ENCODE results near the gene STX5. TPM values are rescaled to one million over a fixed set of nuclear protein-coding genes. Genes with fewer than 3 reads are reported as not detected.
A peak's percentile ranks its signal among the peaks of the same experiment; 100 is the strongest.

STX5 gene
- total and polyA plus RNA-seq, 9 of the 15 experiments (the other 6 are each of a cell fraction or from before 2014, with no cell fraction given): 2.8 to 28.6 (median 23.7) TPM

DNA sequence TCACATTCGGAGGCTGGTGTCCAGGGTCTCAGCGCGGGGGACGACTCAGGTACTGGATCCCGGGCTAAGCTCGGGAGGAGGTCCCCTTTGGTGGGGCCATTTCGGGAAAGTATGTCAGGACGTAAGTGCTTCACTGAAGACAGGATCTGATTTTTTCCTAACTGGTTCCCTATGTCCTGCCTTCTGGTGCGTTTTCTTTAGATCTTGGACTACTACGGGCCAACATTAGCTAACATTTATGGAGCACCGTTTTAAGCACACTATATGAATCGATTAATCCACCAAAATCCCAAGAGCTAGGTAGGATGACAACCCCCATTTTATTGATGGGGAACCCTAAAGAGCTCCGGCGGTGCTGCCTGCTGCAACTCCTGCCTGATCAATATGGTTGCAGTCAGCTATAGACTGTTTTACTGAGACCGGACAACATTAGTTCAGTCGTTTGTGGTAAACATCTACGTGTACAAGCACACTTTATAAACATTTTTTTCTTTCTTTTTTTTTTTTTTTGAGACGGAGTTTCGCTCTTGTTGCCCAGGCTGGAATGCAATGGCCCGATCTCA lies 24.6 kb upstream of the STX5 start (continued):
- peak in 1 of 2 experiments; percentile 18 for TF ChIP-seq AFF1 (IDR thresholded peaks at IDR 0.05; ENCODE audit: low read depth in 1 of 2, partially characterized antibody in 2 of 2)
- TF ChIP-seq ELF1 (tag; IDR thresholded peaks at IDR 0.05): no peak
- no peak for TF ChIP-seq TEAD2 (tag; IDR thresholded peaks at IDR 0.05)
- no peak for TF ChIP-seq NFATC3 (IDR thresholded peaks at IDR 0.05)
- TF ChIP-seq MAFK (IDR thresholded peaks at IDR 0.05; ENCODE audit: low read length): no peak
- TF ChIP-seq MAFF (IDR thresholded peaks at IDR 0.05; ENCODE audit: low read length): no peak
- TF ChIP-seq JUN (IDR thresholded peaks at IDR 0.05; ENCODE audit: borderline replicate concordance, low read depth, low read length): no peak
- TF ChIP-seq JUN (CRISPR knock-in tag; IDR thresholded peaks at IDR 0.05; ENCODE audit: borderline replicate concordance): peak; percentile 35; the same call in 1 of the 2 replicates
- TF ChIP-seq TAF7 (tag; IDR thresholded peaks at IDR 0.05): no peak
- no peak for TF ChIP-seq CHAMP1 (IDR thresholded peaks at IDR 0.05)
- no peak for TF ChIP-seq STAT6 (CRISPR knock-in tag; IDR thresholded peaks at IDR 0.05)
- no peak for TF ChIP-seq ZFPM2 (CRISPR knock-in tag; IDR thresholded peaks at IDR 0.05)
- no peak for TF ChIP-seq POLR2G (IDR thresholded peaks at IDR 0.05; ENCODE audit: low read depth, low read length)
- no peak for TF ChIP-seq KDM4B (IDR thresholded peaks at IDR 0.05; ENCODE audit: borderline replicate concordance in 2 of 2, low read depth in 1 of 2)
- TF ChIP-seq, protein P1, sequence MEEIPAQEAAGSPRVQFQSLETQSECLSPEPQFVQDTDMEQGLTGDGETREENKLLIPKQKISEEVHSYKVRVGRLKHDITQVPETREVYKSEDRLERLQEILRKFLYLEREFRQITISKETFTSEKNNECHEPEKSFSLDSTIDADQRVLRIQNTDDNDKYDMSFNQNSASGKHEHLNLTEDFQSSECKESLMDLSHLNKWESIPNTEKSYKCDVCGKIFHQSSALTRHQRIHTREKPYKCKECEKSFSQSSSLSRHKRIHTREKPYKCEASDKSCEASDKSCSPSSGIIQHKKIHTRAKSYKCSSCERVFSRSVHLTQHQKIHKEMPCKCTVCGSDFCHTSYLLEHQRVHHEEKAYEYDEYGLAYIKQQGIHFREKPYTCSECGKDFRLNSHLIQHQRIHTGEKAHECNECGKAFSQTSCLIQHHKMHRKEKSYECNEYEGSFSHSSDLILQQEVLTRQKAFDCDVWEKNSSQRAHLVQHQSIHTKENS (CRISPR knock-in tag; IDR thresholded peaks at IDR 0.05): no peak
- TF ChIP-seq ZNF384 (IDR thresholded peaks at IDR 0.05; ENCODE audit: low read depth, low read length): no peak
- TF ChIP-seq HCFC1 (IDR thresholded peaks at IDR 0.05; ENCODE audit: low read depth, low read length): no peak

Data from K562 (cell line).